K562 (cell line): Measurements from ENCODE around the gene DYNLT4. TPM values are rescaled to one million over a fixed set of nuclear protein-coding genes. Genes with fewer than 3 reads are reported as not detected.

ENCODE experiments used
- ATAC-seq: fragments of 200-7000 bp; cut with Tn5 transposase; 3 replicates; pipeline ENCODE4 v1.9.1; 2020; ENCODE audit warnings: moderate library complexity
- BruUV-seq: library from RNA; stranded (reverse); fragments of 400-500 nt; replicated peaks from 2 replicates; lab custom pipeline; 2021; lab: Mats Ljungman, UMichigan
- CTCF ChIA-PET: fragments of 300-600 bp; formaldehyde crosslinking; extraction: SDS; loops from one replicate; lab custom pipeline; 2021; ENCODE audit warnings: low intra/inter-chr PET ratio; lab: Yijun Ruan, JAX
- POLR2A ChIA-PET: fragments of 300-600, 350-650 bp; sonication (Branson Sonifier 250); formaldehyde crosslinking; extraction: SDS; loops from one replicate; lab custom pipeline; 2021; ENCODE audit warnings: antibody characterized with exemption, inconsistent platforms; lab: Yijun Ruan, JAX
- DNase-seq, 4 experiments: peaks; one replicate each; pipeline versions ENCODE4 v3.0.0 to v3.0.0-alpha.2; 2011 to 2018; ENCODE audit warnings: low spot score in 3 of 4, mixed read lengths in 3 of 4; ENCODE audit errors: extremely low read depth in 1 of 4
- FAIRE-seq: peaks from 2 replicates; lab custom pipeline; 2011; peaks lifted over from hg19 to GRCh38; lab: Jason Lieb, UNC
- H2AFZ ChIP-seq: 2 replicates; pipeline ENCODE4 v1.6.0; 2011; ENCODE audit warnings: low read depth, low read length, control low read depth, inconsistent platforms
- H3K27ac ChIP-seq: fragments of 200-600 bp; 3 replicates; pipeline ENCODE4 v1.8.0; 2011; ENCODE audit warnings: low read depth, mild to moderate bottlenecking, control low read depth, inconsistent platforms, low read length, moderate library complexity, mixed read lengths; ENCODE audit errors: extremely low read depth
- H3K27me3 ChIP-seq, 2 experiments: fragments of 300-600 bp in 1 of 2; 2 replicates in 1 of 2; 3 replicates in 1 of 2; pipeline versions ENCODE4 v1.6.0 to v1.8.0; 2011; ENCODE audit warnings: inconsistent platforms in 2 of 2, low read length in 2 of 2, mild to moderate bottlenecking in 1 of 2, mixed read lengths in 1 of 2, moderate library complexity in 1 of 2; ENCODE audit not compliant: control insufficient read depth in 2 of 2, insufficient read depth in 2 of 2
- H3K36me3 ChIP-seq: fragments of 300-600 bp; 3 replicates; pipeline ENCODE4 v1.8.0; 2011; ENCODE audit warnings: mild to moderate bottlenecking, low read length, inconsistent platforms; ENCODE audit not compliant: control insufficient read depth, insufficient read depth
- H3K4me1 ChIP-seq, 2 experiments: fragments of 200-600 bp in 1 of 2; replicated peaks in 1 of 2; 2 replicates in 1 of 2; 3 replicates in 1 of 2; pipeline versions ENCODE4 v1.5.1 to v1.8.0; 2011; ENCODE audit warnings: inconsistent platforms in 2 of 2, low read length in 2 of 2, mild to moderate bottlenecking in 1 of 2, mixed read lengths in 1 of 2, moderate library complexity in 1 of 2; ENCODE audit not compliant: control insufficient read depth in 2 of 2, insufficient read depth in 2 of 2
- H3K4me2 ChIP-seq: 2 replicates; pipeline ENCODE4 v1.6.1; 2011; ENCODE audit warnings: low read length, control low read depth, inconsistent platforms, mixed read lengths; ENCODE audit not compliant: insufficient read depth
- H3K4me3 ChIP-seq: fragments of 200-600 bp; sonication (generic), shearing (Covaris generic); 2 replicates; pipeline ENCODE4 v1.5.1; 2016; ENCODE audit warnings: control low read depth, inconsistent platforms
- H3K79me2 ChIP-seq: fragments of 200-600 bp; 3 replicates; pipeline ENCODE4 v1.8.0; 2011; ENCODE audit warnings: low read length, inconsistent platforms; ENCODE audit not compliant: control insufficient read depth, insufficient read depth
- H3K9ac ChIP-seq, 2 experiments: 2 replicates each; pipeline versions ENCODE4 v1.6.0 to v1.6.1; 2011; ENCODE audit warnings: low read depth in 2 of 2, low read length in 2 of 2, control low read depth in 1 of 2, inconsistent platforms in 1 of 2, mild to moderate bottlenecking in 1 of 2, mixed read lengths in 1 of 2; ENCODE audit not compliant: insufficient read depth in 1 of 2
- H3K9me1 ChIP-seq: one replicate; pipeline ENCODE4 v1.6.0; 2011; ENCODE audit warnings: inconsistent platforms, mild to moderate bottlenecking, low read length, moderate library complexity; ENCODE audit not compliant: control insufficient read depth, insufficient read depth
- H3K9me3 ChIP-seq: replicated peaks from 2 replicates; pipeline ENCODE4 v1.5.1; 2011; ENCODE audit warnings: low read depth, low read length, inconsistent platforms; ENCODE audit not compliant: control insufficient read depth, insufficient read depth
- H4K20me1 ChIP-seq: replicated peaks from 2 replicates; pipeline ENCODE4 v1.6.1; 2011; ENCODE audit warnings: low read length, inconsistent platforms, mixed read lengths; ENCODE audit not compliant: control insufficient read depth, insufficient read depth
- MAZ ChIP-seq, 2 experiments: fragments of 450-650 bp in 1 of 2; sonication (generic) in 1 of 2; formaldehyde crosslinking; IDR thresholded peaks in 1 of 2; conservative IDR thresholded peaks in 1 of 2; 2 replicates each; pipeline versions ENCODE4 v1.4.0 to v1.5.0; 2020; ENCODE audit warnings: mild to moderate bottlenecking in 1 of 2, missing genetic modification reagents in 1 of 2
- RBM39 ChIP-seq: fragments of 200-400 bp; formaldehyde crosslinking; optimal IDR thresholded peaks from 2 replicates; pipeline ENCODE3; 2018; ENCODE audit warnings: low read depth, low read length
- ZNF124 ChIP-seq: sonication (generic); formaldehyde crosslinking; IDR thresholded peaks from 2 replicates; pipeline ENCODE4 v1.8.1; 2022; ENCODE audit warnings: missing genetic modification reagents
- WGBS: fragments of 100-300 bp; shearing (Covaris generic); methylation state at CpG from one replicate; pipeline ENCODE4 v1.1.6; 2016; ENCODE audit warnings: low coverage, mixed read lengths; ENCODE audit not compliant: insufficient coverage; ENCODE audit errors: missing lambda C conversion rate; 5-methylcytosine and 5-hydroxymethylcytosine counted together
- in situ Hi-C: fragments of 300-500 bp; cut with MboI; formaldehyde crosslinking; loops from 4 replicates; pipeline ENCODE4 v1.15.0; 2018; ENCODE audit warnings: inconsistent platforms, mixed read lengths
- intact Hi-C: fragments of 100-400 bp; cut with micrococcal nuclease; formaldehyde crosslinking; loops from 2 replicates; pipeline ENCODE4 v1.14.2; 2022
- polyA plus RNA-seq, 8 experiments: library from polyadenylated mRNA; depleted of rRNA in 4 of 8; stranded (reverse) in 5 of 8; unstranded in 3 of 8; fragments of >200 nt; fragmentation: Nextera tagmentation in 2 of 8; fragmentation: Illumina TruSeq in 1 of 8; extraction: Ambion mirVana in 2 of 8; extraction: Trizol in 1 of 8; gene quantifications; 2 replicates each; pipeline versions ENCODE4 v1.2.1 to v1.2.3, GENCODE V29; 2011 to 2014; ENCODE audit warnings: inconsistent platforms in 1 of 8, missing spikeins in 1 of 8
- total RNA-seq, 7 experiments: library from RNA; depleted of rRNA in 6 of 7; stranded (reverse); fragments of >200 nt in 6 of 7; fragmentation: Illumina TruSeq in 2 of 7; extraction: Trizol in 2 of 7; gene quantifications; 2 replicates each; pipeline versions ENCODE4 v1.2.1 to v1.2.3, GENCODE V29; 2011 to 2021; ENCODE audit warnings: low replicate concordance in 1 of 7
- TF ChIP-seq, protein P1 (sequence below), 2 experiments: fragments of 200-800 bp in 1 of 2; sonication (Bioruptor generic) in 1 of 2; sonication (generic) in 1 of 2; formaldehyde crosslinking in 1 of 2; IDR thresholded peaks in 1 of 2; conservative IDR thresholded peaks in 1 of 2; 2 replicates each; pipeline versions ENCODE4 v1.5.0 to v1.6.1; 2016 to 2020; ENCODE audit warnings: missing compliant biosample characterization in 1 of 2, missing genetic modification characterization in 1 of 2, missing genetic modification reagents in 1 of 2

Gene DYNLT4
- total and polyA plus RNA-seq, 9 of the 15 experiments (the other 6 are each of a cell fraction or from before 2014, with no cell fraction given), result 0.29 to 0.73 TPM; not detected in 7

DNA sequence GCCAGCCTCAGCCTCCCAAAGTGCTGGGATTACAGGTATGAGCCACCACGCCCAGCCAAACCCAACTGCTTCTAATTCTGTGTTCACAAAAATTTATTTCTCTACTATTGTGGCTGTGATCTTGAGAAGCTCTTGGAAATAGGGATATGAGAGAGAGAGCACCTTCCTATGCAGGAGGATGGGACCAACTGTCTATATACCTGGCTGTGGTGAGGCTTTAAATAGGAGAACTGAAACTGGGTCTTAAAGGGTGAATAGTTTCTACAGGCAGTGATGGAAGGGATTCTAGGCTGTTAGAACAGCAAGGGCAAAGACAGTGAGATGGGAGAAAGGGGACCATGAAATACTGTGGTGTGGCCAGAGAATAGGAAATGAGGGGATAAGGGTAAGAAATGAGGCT lies 44.2 kb upstream of the DYNLT4 start:
- POLR2A ChIA-PET, result interaction anchor here (0.9 to 4.1 kb wide), 3 partner anchors 15 to 32 kb away, joined by 4 to 16 read pairs (median 4); no protein-coding TSS in a partner anchor

More for the DNA sequence above, 44.2 kb upstream of the DYNLT4 start:
- Histone ChIP-seq H2AFZ (no peak overlapping the region), H3K4me3 (no peak overlapping the region), H3K9me1 (no peaks in the 10 kb centered on the region), H3K4me1 (no peaks in the 10 kb centered on the region), H3K9ac (no peak overlapping the region), H3K27ac (no peak overlapping the region), H3K27me3 (no peaks in the 10 kb centered on the region), H3K9me3 (no peaks in the 10 kb centered on the region), H3K79me2 (no peaks in the 10 kb centered on the region), H3K4me2 (no peak overlapping the region), H4K20me1 (no peaks in the 10 kb centered on the region), H3K36me3 (peaks cover 38% of the 10 kb centered on the region; the same call in 2 of the 3 replicates)
- intact Hi-C loops, result no loop called here
- no TSS peak for BruUV-seq
- ATAC-seq, result no peak
- no peak for DNase-seq
- FAIRE-seq, result no peak
- in situ Hi-C loops, result no loop called here
- TF ChIP-seq, protein P1, sequence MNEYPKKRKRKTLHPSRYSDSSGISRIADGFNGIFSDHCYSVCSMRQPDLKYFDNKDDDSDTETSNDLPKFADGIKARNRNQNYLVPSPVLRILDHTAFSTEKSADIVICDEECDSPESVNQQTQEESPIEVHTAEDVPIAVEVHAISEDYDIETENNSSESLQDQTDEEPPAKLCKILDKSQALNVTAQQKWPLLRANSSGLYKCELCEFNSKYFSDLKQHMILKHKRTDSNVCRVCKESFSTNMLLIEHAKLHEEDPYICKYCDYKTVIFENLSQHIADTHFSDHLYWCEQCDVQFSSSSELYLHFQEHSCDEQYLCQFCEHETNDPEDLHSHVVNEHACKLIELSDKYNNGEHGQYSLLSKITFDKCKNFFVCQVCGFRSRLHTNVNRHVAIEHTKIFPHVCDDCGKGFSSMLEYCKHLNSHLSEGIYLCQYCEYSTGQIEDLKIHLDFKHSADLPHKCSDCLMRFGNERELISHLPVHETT (CRISPR knock-in tag; conservative IDR thresholded peaks at IDR 0.05 in 1 of 2, IDR thresholded peaks at IDR 0.05 in 1 of 2), result no peak
- TF ChIP-seq RBM39 (no peak), ZNF124 (CRISPR knock-in tag) (no peak), MAZ (CRISPR knock-in tag; conservative IDR thresholded peaks at IDR 0.05 in 1 of 2, IDR thresholded peaks at IDR 0.05 in 1 of 2) (no peak)
- CTCF ChIA-PET, result interaction anchor here (0.6 kb wide), 1 partner anchor 724 kb away, joined by 3 read pairs; no protein-coding TSS in a partner anchor
- 85% methylated on average over 1 of the region's 1 CpG for WGBS
